Ishikawa (cell line): ENCODE results near the gene TSLP.

Source experiments
- CEBPB ChIP-seq: IDR thresholded peaks from 2 replicates; pipeline ENCODE4 v1.6.1; 2012
- CREB1 ChIP-seq: IDR thresholded peaks from 2 replicates; pipeline ENCODE4 v1.6.1; 2012; ENCODE audit warnings: low read depth
- EP300 ChIP-seq: IDR thresholded peaks from 2 replicates; pipeline ENCODE4 v1.6.1; 2012; ENCODE audit warnings: borderline replicate concordance
- RAD21 ChIP-seq: IDR thresholded peaks from 2 replicates; pipeline ENCODE4 v1.6.1; 2012; ENCODE audit warnings: low read depth
- TAF1 ChIP-seq: IDR thresholded peaks from 2 replicates; pipeline ENCODE4 v1.6.1; 2012; ENCODE audit warnings: low read depth, mild to moderate bottlenecking
- TCF12 ChIP-seq: IDR thresholded peaks from 2 replicates; pipeline ENCODE4 v1.6.1; 2012; ENCODE audit warnings: low read depth
- TF ChIP-seq, protein P1 (sequence below): IDR thresholded peaks from 2 replicates; pipeline ENCODE4 v1.6.1; 2012
- TF ChIP-seq, protein P2 (sequence below): IDR thresholded peaks from 2 replicates; pipeline ENCODE4 v1.6.1; 2012; ENCODE audit warnings: low read depth, mild to moderate bottlenecking
- TF ChIP-seq, protein P3 (sequence below): IDR thresholded peaks from 2 replicates; pipeline ENCODE4 v1.6.1; 2012

GRCh38 chr5:111119856-111120255 lies 48.3 kb downstream of the TSLP start:
- TF ChIP-seq, protein P1, sequence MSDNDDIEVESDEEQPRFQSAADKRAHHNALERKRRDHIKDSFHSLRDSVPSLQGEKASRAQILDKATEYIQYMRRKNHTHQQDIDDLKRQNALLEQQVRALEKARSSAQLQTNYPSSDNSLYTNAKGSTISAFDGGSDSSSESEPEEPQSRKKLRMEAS, result no peak
- TF ChIP-seq TAF1 (no peak), RAD21 (no peak), CREB1 (no peak), EP300 (no peak), TCF12 (no peak), CEBPB (no peak)
- TF ChIP-seq, protein P2, sequence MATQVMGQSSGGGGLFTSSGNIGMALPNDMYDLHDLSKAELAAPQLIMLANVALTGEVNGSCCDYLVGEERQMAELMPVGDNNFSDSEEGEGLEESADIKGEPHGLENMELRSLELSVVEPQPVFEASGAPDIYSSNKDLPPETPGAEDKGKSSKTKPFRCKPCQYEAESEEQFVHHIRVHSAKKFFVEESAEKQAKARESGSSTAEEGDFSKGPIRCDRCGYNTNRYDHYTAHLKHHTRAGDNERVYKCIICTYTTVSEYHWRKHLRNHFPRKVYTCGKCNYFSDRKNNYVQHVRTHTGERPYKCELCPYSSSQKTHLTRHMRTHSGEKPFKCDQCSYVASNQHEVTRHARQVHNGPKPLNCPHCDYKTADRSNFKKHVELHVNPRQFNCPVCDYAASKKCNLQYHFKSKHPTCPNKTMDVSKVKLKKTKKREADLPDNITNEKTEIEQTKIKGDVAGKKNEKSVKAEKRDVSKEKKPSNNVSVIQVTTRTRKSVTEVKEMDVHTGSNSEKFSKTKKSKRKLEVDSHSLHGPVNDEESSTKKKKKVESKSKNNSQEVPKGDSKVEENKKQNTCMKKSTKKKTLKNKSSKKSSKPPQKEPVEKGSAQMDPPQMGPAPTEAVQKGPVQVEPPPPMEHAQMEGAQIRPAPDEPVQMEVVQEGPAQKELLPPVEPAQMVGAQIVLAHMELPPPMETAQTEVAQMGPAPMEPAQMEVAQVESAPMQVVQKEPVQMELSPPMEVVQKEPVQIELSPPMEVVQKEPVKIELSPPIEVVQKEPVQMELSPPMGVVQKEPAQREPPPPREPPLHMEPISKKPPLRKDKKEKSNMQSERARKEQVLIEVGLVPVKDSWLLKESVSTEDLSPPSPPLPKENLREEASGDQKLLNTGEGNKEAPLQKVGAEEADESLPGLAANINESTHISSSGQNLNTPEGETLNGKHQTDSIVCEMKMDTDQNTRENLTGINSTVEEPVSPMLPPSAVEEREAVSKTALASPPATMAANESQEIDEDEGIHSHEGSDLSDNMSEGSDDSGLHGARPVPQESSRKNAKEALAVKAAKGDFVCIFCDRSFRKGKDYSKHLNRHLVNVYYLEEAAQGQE, result no peak
- TF ChIP-seq, protein P3, sequence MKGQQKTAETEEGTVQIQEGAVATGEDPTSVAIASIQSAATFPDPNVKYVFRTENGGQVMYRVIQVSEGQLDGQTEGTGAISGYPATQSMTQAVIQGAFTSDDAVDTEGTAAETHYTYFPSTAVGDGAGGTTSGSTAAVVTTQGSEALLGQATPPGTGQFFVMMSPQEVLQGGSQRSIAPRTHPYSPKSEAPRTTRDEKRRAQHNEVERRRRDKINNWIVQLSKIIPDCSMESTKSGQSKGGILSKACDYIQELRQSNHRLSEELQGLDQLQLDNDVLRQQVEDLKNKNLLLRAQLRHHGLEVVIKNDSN, result no peak
